H1 (cell line): ENCODE measurements around the gene RSL24D1. TPM values are rescaled to one million over a fixed set of nuclear protein-coding genes. Genes with fewer than 3 reads are reported as not detected.

Experiments used
- CTCF ChIA-PET: fragments of 300-600 bp; sonication (Branson Sonifier 250); formaldehyde crosslinking; loops from one replicate; lab custom pipeline; 2021; ENCODE audit not compliant: partially characterized antibody; lab: Charles Lee
- POLR2A ChIA-PET: fragments of 300-600 bp; sonication (Branson Sonifier 250); formaldehyde crosslinking; loops from one replicate; lab custom pipeline; 2021; ENCODE audit warnings: inconsistent platforms; ENCODE audit not compliant: partially characterized antibody; lab: Charles Lee
- DNase-seq, 2 experiments: peaks; one replicate each; pipeline versions ENCODE4 v3.0.0 to v3.0.0-alpha.2; 2010 to 2022; ENCODE audit warnings: low spot score in 2 of 2, low read depth in 1 of 2, mixed read lengths in 1 of 2
- FAIRE-seq: peaks from 2 replicates; lab custom pipeline; 2011; peaks lifted over from hg19 to GRCh38; lab: Jason Lieb, UNC
- H2AFZ ChIP-seq: 2 replicates; pipeline ENCODE4 v1.8.1; 2012; ENCODE audit warnings: low read length, inconsistent platforms
- H2AK5ac ChIP-seq: 2 replicates; pipeline ENCODE4 v1.6.1; 2013; ENCODE audit warnings: low read depth, low read length
- H2BK120ac ChIP-seq: replicated peaks from 2 replicates; pipeline ENCODE3; 2013; ENCODE audit warnings: low read depth, low read length, inconsistent platforms
- H2BK12ac ChIP-seq: 2 replicates; pipeline ENCODE4 v1.6.1; 2013; ENCODE audit warnings: low read depth, low read length
- H2BK15ac ChIP-seq: 2 replicates; pipeline ENCODE4 v1.6.1; 2013; ENCODE audit warnings: low read length
- H2BK20ac ChIP-seq: 2 replicates; pipeline ENCODE4 v1.6.1; 2013; ENCODE audit warnings: low read length
- H2BK5ac ChIP-seq: 2 replicates; pipeline ENCODE4 v1.6.1; 2013; ENCODE audit warnings: low read depth, low read length
- H3K14ac ChIP-seq: 2 replicates; pipeline ENCODE4 v1.6.1; 2013; ENCODE audit warnings: inconsistent platforms; ENCODE audit not compliant: insufficient read length
- H3K18ac ChIP-seq: 2 replicates; pipeline ENCODE4 v1.6.1; 2013; ENCODE audit warnings: low read length; ENCODE audit errors: extremely low read depth
- H3K23ac ChIP-seq: 2 replicates; pipeline ENCODE4 v1.6.1; 2013; ENCODE audit warnings: inconsistent platforms; ENCODE audit not compliant: insufficient read length
- H3K23me2 ChIP-seq: 2 replicates; pipeline ENCODE4 v1.6.1; 2013; ENCODE audit warnings: low read depth, low read length
- H3K27ac ChIP-seq: 2 replicates; pipeline ENCODE4 v1.6.1; 2011; ENCODE audit warnings: low read depth, low read length, inconsistent platforms
- H3K27me3 ChIP-seq, 4 experiments: replicated peaks in 1 of 4; 1 replicate in 1 of 4; 2 replicates in 3 of 4; pipeline versions ENCODE4 v1.6.1 to v1.8.1; 2011 to 2013; ENCODE audit warnings: low read length in 3 of 4, mild to moderate bottlenecking in 3 of 4, inconsistent platforms in 2 of 4, mixed read lengths in 2 of 4, moderate library complexity in 1 of 4; ENCODE audit not compliant: control insufficient read depth in 3 of 4, insufficient read depth in 3 of 4; ENCODE audit errors: extremely low read depth in 1 of 4
- H3K36me3 ChIP-seq, 4 experiments: 2 replicates each; pipeline versions ENCODE4 v1.6.1 to v1.8.1; 2011 to 2013; ENCODE audit warnings: mild to moderate bottlenecking in 4 of 4, low read length in 3 of 4, moderate library complexity in 2 of 4, control low read depth in 1 of 4, inconsistent platforms in 1 of 4; ENCODE audit not compliant: insufficient read depth in 4 of 4, control insufficient read depth in 2 of 4
- H3K4ac ChIP-seq: replicated peaks from 2 replicates; pipeline ENCODE3; 2013; ENCODE audit warnings: low read length, low read depth, mixed read lengths, inconsistent platforms; ENCODE audit not compliant: insufficient read length
- H3K4me1 ChIP-seq, 4 experiments: replicated peaks in 1 of 4; 1 replicate in 1 of 4; 2 replicates in 3 of 4; pipeline versions ENCODE4 v1.6.1 to v1.8.1; 2011 to 2013; ENCODE audit warnings: low read length in 3 of 4, inconsistent platforms in 2 of 4, mixed read lengths in 1 of 4; ENCODE audit not compliant: insufficient read depth in 4 of 4, control insufficient read depth in 3 of 4
- H3K4me2 ChIP-seq, 2 experiments: 2 replicates each; pipeline versions ENCODE4 v1.6.1 to v1.8.1; 2011 to 2013; ENCODE audit warnings: low read depth in 2 of 2, low read length in 2 of 2, control low read depth in 1 of 2, inconsistent platforms in 1 of 2, mild to moderate bottlenecking in 1 of 2; ENCODE audit not compliant: insufficient read depth in 1 of 2
- H3K4me3 ChIP-seq, 4 experiments: fragments of 200-600, 300-600 bp in 1 of 4; sonication (generic), shearing (Covaris generic), sonication (Bioruptor Twin) in 1 of 4; 2 replicates each; pipeline versions ENCODE4 v1.5.1 to v1.8.1; 2011 to 2016; ENCODE audit warnings: low read length in 4 of 4, low read depth in 3 of 4, control low read depth in 2 of 4, inconsistent platforms in 2 of 4, mild to moderate bottlenecking in 2 of 4, mixed read lengths in 1 of 4, moderate library complexity in 1 of 4; ENCODE audit not compliant: insufficient read depth in 2 of 4; ENCODE audit errors: extremely low read depth in 1 of 4
- H3K56ac ChIP-seq: replicated peaks from 2 replicates; pipeline ENCODE3; 2013; ENCODE audit warnings: low read depth, mild to moderate bottlenecking, mixed read lengths, low read length, inconsistent platforms; ENCODE audit not compliant: insufficient read length
- H3K79me1 ChIP-seq: 2 replicates; pipeline ENCODE4 v1.6.1; 2013; ENCODE audit warnings: low read depth, low read length, control low read depth
- H3K79me2 ChIP-seq, 2 experiments: 2 replicates each; pipeline versions ENCODE4 v1.6.1 to v1.8.1; 2012 to 2013; ENCODE audit warnings: low read length in 2 of 2, mild to moderate bottlenecking in 2 of 2, inconsistent platforms in 1 of 2; ENCODE audit not compliant: insufficient read depth in 2 of 2, control insufficient read depth in 1 of 2
- H3K9ac ChIP-seq, 4 experiments: replicated peaks in 1 of 4; 1 replicate in 1 of 4; 2 replicates in 3 of 4; pipeline versions ENCODE4 v1.6.1 to v1.8.1; 2011 to 2013; ENCODE audit warnings: low read depth in 3 of 4, low read length in 3 of 4, control low read depth in 2 of 4, mild to moderate bottlenecking in 2 of 4, moderate library complexity in 2 of 4, inconsistent platforms in 1 of 4; ENCODE audit errors: extremely low read depth in 1 of 4
- H3K9me3 ChIP-seq, 2 experiments: 2 replicates each; pipeline versions ENCODE4 v1.6.1 to v1.8.1; 2012 to 2013; ENCODE audit warnings: mild to moderate bottlenecking in 2 of 2, moderate library complexity in 2 of 2, control low read depth in 1 of 2, inconsistent platforms in 1 of 2, low read depth in 1 of 2, low read length in 1 of 2, mixed read lengths in 1 of 2; ENCODE audit not compliant: insufficient read depth in 2 of 2
- H4K20me1 ChIP-seq, 2 experiments: replicated peaks in 1 of 2; 2 replicates each; pipeline versions ENCODE3 to v1.8.1; 2011 to 2013; ENCODE audit warnings: inconsistent platforms in 2 of 2, low read length in 2 of 2, mild to moderate bottlenecking in 1 of 2; ENCODE audit not compliant: insufficient read depth in 2 of 2, control insufficient read depth in 1 of 2
- H4K5ac ChIP-seq: 2 replicates; pipeline ENCODE4 v1.6.1; 2013; ENCODE audit warnings: low read length, low read depth, mixed read lengths, inconsistent platforms; ENCODE audit not compliant: insufficient read length
- H4K8ac ChIP-seq: 2 replicates; pipeline ENCODE4 v1.8.0; 2013; ENCODE audit warnings: mild to moderate bottlenecking, moderate library complexity, low read length, inconsistent platforms; ENCODE audit not compliant: insufficient read depth; ENCODE audit errors: extremely low read depth
- H4K91ac ChIP-seq: replicated peaks from 2 replicates; pipeline ENCODE3; 2013; ENCODE audit warnings: low read length, mixed read lengths, inconsistent platforms; ENCODE audit not compliant: insufficient read length
- WGBS, 2 experiments: shearing (Covaris generic) in 1 of 2; methylation state at CpG; one replicate each; pipeline versions ENCODE4 v1.1.6 to v1.1.7; 2013 to 2015; ENCODE audit warnings: low lambda C conversion rate in 2 of 2, mixed read lengths in 2 of 2, inconsistent platforms in 1 of 2, low coverage in 1 of 2, missing lambda C conversion rate in 1 of 2; ENCODE audit not compliant: insufficient replicate concordance in 2 of 2, insufficient coverage in 1 of 2, insufficient read length in 1 of 2; ENCODE audit errors: extremely low coverage in 1 of 2, missing lambda C conversion rate in 1 of 2; 5-methylcytosine and 5-hydroxymethylcytosine counted together
- polyA plus RNA-seq, 7 experiments: library from polyadenylated mRNA; depleted of rRNA in 3 of 7; stranded (reverse) in 5 of 7; unstranded in 2 of 7; fragments of >200 nt in 5 of 7; fragments of 200-250 nt in 2 of 7; gene quantifications; 1 replicate in 5 of 7; 2 replicates in 1 of 7; 4 replicates in 1 of 7; pipeline versions ENCODE4 v1.2.1 to v1.2.3, GENCODE V29; 2011 to 2013; ENCODE audit warnings: missing spikeins in 2 of 7, mixed read lengths in 2 of 7
- total RNA-seq: library from RNA; stranded (reverse); fragmentation: NEBNext Ultra II Directional; extraction: Animal tissue kit (Norgen Biotek cat#: 25700); gene quantifications from 2 replicates; pipeline ENCODE4 v1.2.1, GENCODE V29; 2021
- TF ChIP-seq, protein P1 (sequence below): IDR thresholded peaks from 2 replicates; pipeline ENCODE4 v1.6.1; 2012; ENCODE audit warnings: inconsistent platforms

Gene RSL24D1
- total and polyA plus RNA-seq, 2 of the 8 experiments (the other 6 are each of a cell fraction or from before 2014, with no cell fraction given): 45.7 to 130 TPM

DNA sequence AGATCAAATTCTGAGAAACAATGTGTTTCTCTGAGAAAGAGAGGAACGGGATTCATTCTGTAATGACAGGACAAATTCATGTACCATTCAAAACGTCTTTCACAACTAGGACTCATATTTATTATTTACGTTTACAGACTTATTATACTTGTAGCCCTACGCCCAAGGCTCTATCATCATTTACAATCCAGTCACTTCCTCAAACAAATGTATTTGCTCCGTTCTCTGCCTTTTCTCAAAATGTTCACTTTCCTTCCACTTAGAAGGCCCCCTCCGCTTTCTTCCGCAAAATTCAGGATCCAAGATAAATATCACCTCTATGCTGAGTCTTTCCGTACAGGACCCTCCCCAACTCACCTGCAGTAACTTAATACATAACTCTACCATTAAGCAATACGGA is 745 bp downstream of the RSL24D1 start:
- H4K8ac ChIP-seq: no peak overlapping the region
- peak overlapping the region; percentile 99; the same call in 1 of the 2 replicates for H2BK5ac ChIP-seq
- no peak overlapping the region for H4K5ac ChIP-seq
- 4% methylated on average over 9 of the region's 9 CpGs; no CpG with 5 or more reads in 1 of the 2 experiments for WGBS, 2 experiments
- no peak overlapping the region for H3K18ac ChIP-seq
- CTCF ChIA-PET: no interaction called here
- DNase-seq: no peak
- no peak overlapping the region for H2BK20ac ChIP-seq
- H3K56ac ChIP-seq: peak overlapping the region; percentile 94
- peaks cover 8 to 34% (median 13%) of the 10 kb centered on the region in 4 experiments for H3K36me3 ChIP-seq
- H3K79me1 ChIP-seq: no peaks in the 10 kb centered on the region
- H2AFZ ChIP-seq: peak overlapping the region; percentile 91; the same call in 1 of the 2 replicates
- H3K27me3 ChIP-seq: no peaks in the 10 kb centered on the region; a peak in 1 of 7 replicates
- H3K4me1 ChIP-seq: peaks cover 0 to 4% (median 0%) of the 10 kb centered on the region in 4 experiments; a peak in 3 of 7 replicates
- 0 out of 2 replicates have a peak overlapping the region, but pooled peaks have one; percentile 11 for H2AK5ac ChIP-seq
- H4K91ac ChIP-seq: peak overlapping the region; percentile 16
- POLR2A ChIA-PET: interaction anchor here (0.9 to 3.1 kb wide), 12 partner anchors 9 to 243 kb away, joined by 3 to 21 read pairs (median 6); partner anchors contain the start of genes CCPG1 and PIERCE2
- H3K14ac ChIP-seq: no peak overlapping the region
- H3K79me2 ChIP-seq: peaks cover 28 to 59% of the 10 kb centered on the region in 2 experiments
- no peak for FAIRE-seq
- peak overlapping the region; percentile 92 to 93 for H3K4me2 ChIP-seq
- no peak overlapping the region; the same call in 1 of the 2 replicates for H2BK12ac ChIP-seq
- peak overlapping the region; percentile 93 to 100 (median 99) for H3K4me3 ChIP-seq
- H3K23ac ChIP-seq: no peak overlapping the region
- H3K23me2 ChIP-seq: peaks cover 5% of the 10 kb centered on the region
- H4K20me1 ChIP-seq: peaks cover 4 to 8% of the 10 kb centered on the region in 2 experiments
- H3K9ac ChIP-seq: peak overlapping the region; percentile 99
- peak overlapping the region; percentile 36 for H3K4ac ChIP-seq
- H3K9me3 ChIP-seq: 0 out of 4 replicates have a peak, but pooled peaks cover 0 to 2% of the 10 kb centered on the region in 2 experiments
- H2BK15ac ChIP-seq: no peak overlapping the region
- H3K27ac ChIP-seq: peak overlapping the region; percentile 97
- TF ChIP-seq, protein P1, sequence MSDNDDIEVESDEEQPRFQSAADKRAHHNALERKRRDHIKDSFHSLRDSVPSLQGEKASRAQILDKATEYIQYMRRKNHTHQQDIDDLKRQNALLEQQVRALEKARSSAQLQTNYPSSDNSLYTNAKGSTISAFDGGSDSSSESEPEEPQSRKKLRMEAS: no peak
- H2BK120ac ChIP-seq: no peak overlapping the region
